HepG2 (cell line): ENCODE results near the gene EVI5. TPM values are rescaled to one million over a fixed set of nuclear protein-coding genes. Genes with fewer than 3 reads are reported as not detected.

Experiments
- ATAC-seq: fragments of 200-7000 bp; cut with Tn5 transposase; 3 replicates; pipeline ENCODE4 v1.9.1; 2020; ENCODE audit warnings: mild to moderate bottlenecking, moderate library complexity
- BruUV-seq: library from RNA; stranded (reverse); fragments of 400-500 nt; replicated peaks from 2 replicates; lab custom pipeline; 2021; lab: Mats Ljungman, UMichigan
- CTCF ChIA-PET: fragments of 300-600 bp; formaldehyde crosslinking; extraction: SDS; loops from one replicate; lab custom pipeline; 2021; ENCODE audit warnings: low total read pairs, inconsistent platforms, low intra/inter-chr PET ratio; lab: Yijun Ruan, JAX
- POLR2A ChIA-PET: fragments of 350-600 bp; sonication (Branson Sonifier 250); formaldehyde crosslinking; loops from one replicate; lab custom pipeline; 2020; ENCODE audit warnings: antibody characterized with exemption, inconsistent platforms; lab: Yijun Ruan, JAX
- DNase-seq: peaks from one replicate; pipeline ENCODE4 v3.0.0-alpha.2; 2015; ENCODE audit warnings: low spot score
- FAIRE-seq: peaks from 3 replicates; lab custom pipeline; 2011; peaks lifted over from hg19 to GRCh38; lab: Jason Lieb, UNC
- H2AFZ ChIP-seq: one replicate; pipeline ENCODE4 v1.6.1; 2011; ENCODE audit warnings: low read length, inconsistent platforms
- H3K27ac ChIP-seq: fragments of 300-600 bp; 3 replicates; pipeline ENCODE4 v1.8.0; 2011; ENCODE audit warnings: mixed run types, mild to moderate bottlenecking, mixed read lengths, low read length, inconsistent platforms; ENCODE audit not compliant: insufficient read depth; ENCODE audit errors: extremely low read length
- H3K27me3 ChIP-seq, 2 experiments: fragments of 200-600 bp in 1 of 2; 2 replicates in 1 of 2; 3 replicates in 1 of 2; pipeline versions ENCODE4 v1.6.0 to v1.8.0; 2011; ENCODE audit warnings: low read length in 2 of 2, mild to moderate bottlenecking in 2 of 2, moderate library complexity in 2 of 2, inconsistent platforms in 1 of 2; ENCODE audit not compliant: insufficient read depth in 2 of 2, control insufficient read depth in 1 of 2
- H3K36me3 ChIP-seq, 2 experiments: fragments of 200-600 bp in 1 of 2; replicated peaks in 1 of 2; 2 replicates in 1 of 2; 3 replicates in 1 of 2; pipeline versions ENCODE4 v1.5.1 to v1.8.0; 2011; ENCODE audit warnings: low read length in 2 of 2, inconsistent platforms in 1 of 2; ENCODE audit not compliant: insufficient read depth in 2 of 2, control insufficient read depth in 1 of 2
- H3K4me1 ChIP-seq: 2 replicates; pipeline ENCODE4 v1.5.1; 2012; ENCODE audit warnings: low read length, inconsistent platforms; ENCODE audit not compliant: insufficient read depth
- H3K4me2 ChIP-seq: 2 replicates; pipeline ENCODE4 v1.6.0; 2011; ENCODE audit warnings: low read depth, low read length, inconsistent platforms
- H3K4me3 ChIP-seq, 3 experiments: fragments of 200-600 bp in 1 of 3; sonication (generic), shearing (Covaris generic) in 1 of 3; replicated peaks in 1 of 3; 2 replicates each; pipeline ENCODE4 v1.5.1; 2011 to 2016; ENCODE audit warnings: low read length in 3 of 3, inconsistent platforms in 2 of 3, low read depth in 2 of 3, mild to moderate bottlenecking in 2 of 3, control low read depth in 1 of 3, mixed read lengths in 1 of 3; ENCODE audit not compliant: insufficient read depth in 1 of 3
- H3K79me2 ChIP-seq: one replicate; pipeline ENCODE4 v1.6.1; 2011; ENCODE audit warnings: low read length, inconsistent platforms; ENCODE audit not compliant: insufficient read depth
- H3K9ac ChIP-seq: 2 replicates; pipeline ENCODE4 v1.6.0; 2011; ENCODE audit warnings: mild to moderate bottlenecking, low read depth, low read length, inconsistent platforms; ENCODE audit not compliant: insufficient read depth
- H3K9me3 ChIP-seq: 2 replicates; pipeline ENCODE4 v1.5.1; 2012; ENCODE audit warnings: mild to moderate bottlenecking, low read length
- H4K20me1 ChIP-seq: 2 replicates; pipeline ENCODE4 v1.6.0; 2011; ENCODE audit warnings: inconsistent platforms, mild to moderate bottlenecking, low read length, moderate library complexity; ENCODE audit not compliant: insufficient read depth
- AFF4 ChIP-seq: sonication (generic); formaldehyde crosslinking; IDR thresholded peaks from 2 replicates; pipeline ENCODE4 v1.4.0; 2020; ENCODE audit warnings: missing genetic modification reagents
- CBFB ChIP-seq: sonication (generic); formaldehyde crosslinking; IDR thresholded peaks from 2 replicates; pipeline ENCODE4 v1.4.0; 2020; ENCODE audit warnings: missing genetic modification reagents
- CEBPG ChIP-seq: IDR thresholded peaks from 2 replicates; pipeline ENCODE4 v1.6.1; 2016
- E2F1 ChIP-seq: sonication (generic); formaldehyde crosslinking; IDR thresholded peaks from 2 replicates; pipeline ENCODE4 v1.5.0; 2020; ENCODE audit warnings: missing genetic modification reagents
- ELF3 ChIP-seq: IDR thresholded peaks from 2 replicates; pipeline ENCODE4 v1.6.1; 2016; ENCODE audit warnings: missing genetic modification reagents, missing compliant biosample characterization
- ELK4 ChIP-seq: sonication (generic); formaldehyde crosslinking; IDR thresholded peaks from 2 replicates; pipeline ENCODE4 v1.9.0; 2021; ENCODE audit warnings: missing genetic modification reagents, borderline replicate concordance
- HNF4A ChIP-seq: sonication (generic); formaldehyde crosslinking; IDR thresholded peaks from 2 replicates; pipeline ENCODE4 v1.4.0; 2020; ENCODE audit warnings: missing genetic modification reagents
- HNF4G ChIP-seq, 2 experiments: sonication (generic) in 1 of 2; formaldehyde crosslinking in 1 of 2; IDR thresholded peaks; 2 replicates each; pipeline versions ENCODE4 v1.4.0 to v1.6.1; 2011 to 2020; ENCODE audit warnings: borderline replicate concordance in 2 of 2, low read depth in 2 of 2, mild to moderate bottlenecking in 2 of 2, low read length in 1 of 2, missing genetic modification reagents in 1 of 2, moderate library complexity in 1 of 2
- NFKB2 ChIP-seq: sonication (generic); formaldehyde crosslinking; IDR thresholded peaks from 2 replicates; pipeline ENCODE4 v1.4.0; 2020; ENCODE audit warnings: missing genetic modification reagents, borderline replicate concordance
- SMAD1 ChIP-seq: sonication (generic); formaldehyde crosslinking; IDR thresholded peaks from 2 replicates; pipeline ENCODE4 v1.4.0; 2020; ENCODE audit warnings: missing genetic modification reagents, low read depth, mild to moderate bottlenecking, borderline replicate concordance
- SMARCE1 ChIP-seq: fragments of 450-650 bp; IDR thresholded peaks from 2 replicates; pipeline ENCODE4 v1.6.1; 2017; ENCODE audit warnings: borderline replicate concordance
- U2AF2 ChIP-seq: fragments of 200-400 bp; formaldehyde crosslinking; IDR thresholded peaks from 2 replicates; pipeline ENCODE4 v1.6.1; 2017; ENCODE audit warnings: low read depth, mild to moderate bottlenecking, low read length
- ZFP90 ChIP-seq: sonication (generic); formaldehyde crosslinking; IDR thresholded peaks from 2 replicates; pipeline ENCODE4 v1.8.0; 2022; ENCODE audit warnings: missing genetic modification reagents, mild to moderate bottlenecking, inconsistent platforms, borderline replicate concordance
- ZFYVE20 ChIP-seq: sonication (generic); formaldehyde crosslinking; IDR thresholded peaks from 2 replicates; pipeline ENCODE4 v1.8.0; 2023; ENCODE audit warnings: low read depth, mild to moderate bottlenecking, moderate library complexity, missing genetic modification reagents, borderline replicate concordance
- ZNF503 ChIP-seq: sonication (generic); formaldehyde crosslinking; IDR thresholded peaks from 2 replicates; pipeline ENCODE4 v1.4.0; 2020; ENCODE audit warnings: missing genetic modification reagents
- ZNF83 ChIP-seq: sonication (generic); formaldehyde crosslinking; IDR thresholded peaks from 2 replicates; pipeline ENCODE4 v1.4.0; 2020; ENCODE audit warnings: missing genetic modification reagents, mild to moderate bottlenecking, borderline replicate concordance
- in situ Hi-C: cut with HindIII; loops from 2 replicates; pipeline ENCODE4 v1.10.0; 2017; ENCODE audit warnings: low pct_unique_long_range_greater_than_20kb; ENCODE audit not compliant: extremely low pct_ligation_motif_present
- intact Hi-C: fragments of 100-400 bp; cut with micrococcal nuclease; formaldehyde crosslinking; loops from one replicate; pipeline ENCODE4 v1.10.0; 2022; ENCODE audit not compliant: unreplicated experiment
- polyA plus RNA-seq, 8 experiments: library from polyadenylated mRNA; depleted of rRNA in 3 of 8; stranded (reverse) in 7 of 8; unstranded in 1 of 8; fragments of >200 nt; fragmentation: Illumina TruSeq in 4 of 8; extraction: Trizol in 4 of 8; gene quantifications; 2 replicates each; pipeline versions ENCODE4 v1.2.1 to v1.2.3, GENCODE V29; 2011 to 2016; ENCODE audit warnings: low read depth in 4 of 8, missing spikeins in 1 of 8, mixed read lengths in 1 of 8; ENCODE audit not compliant: insufficient read depth in 1 of 8
- total RNA-seq, 5 experiments: library from RNA; depleted of rRNA; stranded (reverse); fragments of >200 nt; fragmentation: Illumina TruSeq; extraction: Trizol; gene quantifications; 2 replicates each; pipeline ENCODE4 v1.2.3, GENCODE V29; 2016; ENCODE audit warnings: low read depth in 1 of 5

EVI5 gene
- total and polyA plus RNA-seq, 2 of the 13 experiments (the other 11 are each of a cell fraction or from before 2014, with no cell fraction given): 4.0 to 12.6 TPM

GRCh38 chr1:92769856-92770255 lies 15.1 kb downstream of the EVI5 start (continued):
- TF ChIP-seq ZNF503: no peak

GRCh38 chr1:92768915-92769314 lies 16.0 kb downstream of the EVI5 start:
- Histone ChIP-seq H3K4me3 (no peak overlapping the region), H3K4me2 (no peak overlapping the region), H3K9ac (no peak overlapping the region), H4K20me1 (no peaks in the 10 kb centered on the region), H3K4me1 (peaks cover 9% of the 10 kb centered on the region), H3K79me2 (peaks cover 26% of the 10 kb centered on the region), H3K27me3 (no peaks in the 10 kb centered on the region), H2AFZ (no peak overlapping the region), H3K9me3 (no peaks in the 10 kb centered on the region), H3K36me3 (0 out of 5 replicates have a peak, but pooled peaks cover 0 to 3% of the 10 kb centered on the region in 2 experiments), H3K27ac (no peak overlapping the region)
- ChIA-PET CTCF (no interaction called here), POLR2A (no interaction called here)
- intact Hi-C loops: no loop called here
- ATAC-seq: no peak
- no TSS peak for BruUV-seq
- no peak for DNase-seq
- in situ Hi-C loops: no loop called here
- no peak for FAIRE-seq
- TF ChIP-seq SMAD1 (CRISPR knock-in tag) (no peak), CEBPG (CRISPR knock-in tag) (no peak), HNF4G (IDR thresholded peaks at IDR 0.05; ENCODE audit: borderline replicate concordance, low read depth, low read length) (no peak), HNF4G (CRISPR knock-in tag; IDR thresholded peaks at IDR 0.05; ENCODE audit: borderline replicate concordance, low read depth) (no peak), U2AF2 (no peak), ELK4 (CRISPR knock-in tag) (no peak), NFKB2 (CRISPR knock-in tag) (no peak), ZFYVE20 (CRISPR knock-in tag) (no peak), ZFP90 (CRISPR knock-in tag) (no peak), AFF4 (CRISPR knock-in tag) (no peak), ELF3 (CRISPR knock-in tag) (no peak), HNF4A (CRISPR knock-in tag) (no peak), SMARCE1 (no peak), E2F1 (CRISPR knock-in tag) (no peak), CBFB (no peak), ZNF83 (CRISPR knock-in tag) (no peak)
